ENCODE data around the gene ERRFI1. TPM values are rescaled to one million over a fixed set of nuclear protein-coding genes. Genes with fewer than 3 reads are reported as not detected.

ERRFI1 gene
- total and polyA plus RNA-seq, 2 experiments from 2014 or later = 29.7 to 50.8 TPM

- H3F3A ChIP-seq (ENCODE audit: insufficient read depth) = peaks cover 35% of the 10 kb centered on the region
- peak overlapping the region; percentile 88 for H3K27ac ChIP-seq
- H4K20me1 ChIP-seq (ENCODE audit: insufficient read depth) = no peaks in the 10 kb centered on the region
- H3K27me3 ChIP-seq (replicated peaks; ENCODE audit: insufficient read depth) = no peaks in the 10 kb centered on the region
- 2 to 10% methylated on average over 7 of the region's 7 CpGs for WGBS, 2 experiments (ENCODE audit: low coverage in 1 of 2, low lambda C conversion rate in 2 of 2, missing lambda C conversion rate in 2 of 2)
- no peaks in the 10 kb centered on the region for H3K9me3 ChIP-seq (ENCODE audit: low read depth)
- H3K79me2 ChIP-seq (ENCODE audit: insufficient read depth) = no peaks in the 10 kb centered on the region
- peaks cover 33% of the 10 kb centered on the region for H3K4me1 ChIP-seq (ENCODE audit: insufficient read depth)
- no peaks in the 10 kb centered on the region for H3K36me3 ChIP-seq (ENCODE audit: low read depth)
- in situ Hi-C loops (cut with MboI) = loop anchor here (25.0 kb wide), 1 partner anchor 189 kb away; no protein-coding TSS in a partner anchor
- H2AFZ ChIP-seq = 0 out of 2 replicates have a peak overlapping the region, but pooled peaks have one; percentile 5
- TF ChIP-seq EZH2phosphoT487 (IDR thresholded peaks at IDR 0.05; ENCODE audit: insufficient read depth, low read depth) (peak; percentile 73; the same call in 1 of the 2 replicates), EZH2 (IDR thresholded peaks at IDR 0.05; ENCODE audit: insufficient read depth, poor library complexity, severe bottlenecking) (no peak)
- no peaks in the 10 kb centered on the region for H3K9me2 ChIP-seq (ENCODE audit: insufficient read depth)
- peak; percentile 85 for DNase-seq
- H3K9ac ChIP-seq = peak overlapping the region; percentile 69
- H3K4me2 ChIP-seq (ENCODE audit: unreplicated experiment) = peak overlapping the region; percentile 73
- H3K4me3 ChIP-seq = peak overlapping the region; percentile 40
Observed at GRCh38 chr1:8047686-8048445, 21.8 kb upstream of the ERRFI1 start.

DNA sequence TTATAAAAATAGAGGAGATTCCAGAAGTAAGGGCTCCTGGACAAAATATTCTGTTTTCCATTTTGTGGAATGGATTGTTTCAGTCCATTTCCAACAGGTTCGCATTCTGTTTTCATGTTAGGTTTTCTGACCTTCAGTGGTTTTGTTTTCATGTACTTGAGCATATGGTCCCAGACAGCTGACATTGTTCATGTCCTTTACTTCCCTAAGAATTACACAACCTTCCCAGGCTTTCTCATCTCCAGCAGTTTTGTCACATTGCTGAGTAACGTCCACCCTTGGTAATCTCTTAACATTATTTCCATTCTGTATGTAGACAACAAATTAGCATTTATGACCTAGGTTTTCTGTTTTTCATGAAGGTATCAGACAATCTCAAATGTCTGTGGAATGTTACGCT, 21.0 kb upstream of the ERRFI1 start:
- Histone ChIP-seq H3K9me3 (ENCODE audit: low read depth) (no peaks in the 10 kb centered on the region), H3K27me3 (replicated peaks; ENCODE audit: insufficient read depth) (no peaks in the 10 kb centered on the region), H3K4me2 (ENCODE audit: unreplicated experiment) (peak overlapping the region; percentile 73), H2AFZ (no peak overlapping the region), H3F3A (ENCODE audit: insufficient read depth) (peaks cover 35% of the 10 kb centered on the region), H4K20me1 (ENCODE audit: insufficient read depth) (no peaks in the 10 kb centered on the region), H3K79me2 (ENCODE audit: insufficient read depth) (no peaks in the 10 kb centered on the region), H3K36me3 (ENCODE audit: low read depth) (no peaks in the 10 kb centered on the region), H3K9ac (peak overlapping the region; percentile 69), H3K27ac (peak overlapping the region; percentile 88), H3K4me1 (ENCODE audit: insufficient read depth) (peaks cover 33% of the 10 kb centered on the region), H3K9me2 (ENCODE audit: insufficient read depth) (no peaks in the 10 kb centered on the region), H3K4me3 (0 out of 2 replicates have a peak overlapping the region, but pooled peaks have one; percentile 40)
- DNase-seq = peak; percentile 81
- WGBS, 2 experiments (ENCODE audit: low coverage in 1 of 2, low lambda C conversion rate in 2 of 2, missing lambda C conversion rate in 2 of 2) = 26 to 31% methylated on average over 3 of the region's 3 CpGs
- in situ Hi-C loops (cut with MboI) = loop anchor here (25.0 kb wide), 1 partner anchor 190 kb away; no protein-coding TSS in a partner anchor
- TF ChIP-seq EZH2 (IDR thresholded peaks at IDR 0.05; ENCODE audit: insufficient read depth, poor library complexity, severe bottlenecking) = no peak
- no peak for TF ChIP-seq EZH2phosphoT487 (IDR thresholded peaks at IDR 0.05; ENCODE audit: insufficient read depth, low read depth)

GRCh38 chr1:8046391-8046790, 20.3 kb upstream of the ERRFI1 start:
- Histone ChIP-seq H3K9me2 (ENCODE audit: insufficient read depth) (no peaks in the 10 kb centered on the region), H3K9me3 (ENCODE audit: low read depth) (no peaks in the 10 kb centered on the region), H3F3A (ENCODE audit: insufficient read depth) (peaks cover 36% of the 10 kb centered on the region), H3K4me1 (ENCODE audit: insufficient read depth) (peaks cover 33% of the 10 kb centered on the region), H3K27ac (no peak overlapping the region; the same call in 1 of the 2 replicates), H2AFZ (no peak overlapping the region), H3K4me2 (ENCODE audit: unreplicated experiment) (peak overlapping the region; percentile 4), H3K79me2 (ENCODE audit: insufficient read depth) (no peaks in the 10 kb centered on the region), H3K27me3 (replicated peaks; ENCODE audit: insufficient read depth) (no peaks in the 10 kb centered on the region), H3K36me3 (ENCODE audit: low read depth) (no peaks in the 10 kb centered on the region), H4K20me1 (ENCODE audit: insufficient read depth) (no peaks in the 10 kb centered on the region), H3K9ac (no peak overlapping the region), H3K4me3 (no peak overlapping the region)
- TF ChIP-seq EZH2 (IDR thresholded peaks at IDR 0.05; ENCODE audit: insufficient read depth, poor library complexity, severe bottlenecking) = no peak
- TF ChIP-seq EZH2phosphoT487 (IDR thresholded peaks at IDR 0.05; ENCODE audit: insufficient read depth, low read depth) = no peak
- in situ Hi-C loops (cut with MboI) = loop anchor here (25.0 kb wide), 1 partner anchor 191 kb away; no protein-coding TSS in a partner anchor
- DNase-seq = no peak
- 88 to 91% methylated on average over 12 of the region's 12 CpGs for WGBS, 2 experiments (ENCODE audit: low coverage in 1 of 2, low lambda C conversion rate in 2 of 2, missing lambda C conversion rate in 2 of 2)

DNA sequence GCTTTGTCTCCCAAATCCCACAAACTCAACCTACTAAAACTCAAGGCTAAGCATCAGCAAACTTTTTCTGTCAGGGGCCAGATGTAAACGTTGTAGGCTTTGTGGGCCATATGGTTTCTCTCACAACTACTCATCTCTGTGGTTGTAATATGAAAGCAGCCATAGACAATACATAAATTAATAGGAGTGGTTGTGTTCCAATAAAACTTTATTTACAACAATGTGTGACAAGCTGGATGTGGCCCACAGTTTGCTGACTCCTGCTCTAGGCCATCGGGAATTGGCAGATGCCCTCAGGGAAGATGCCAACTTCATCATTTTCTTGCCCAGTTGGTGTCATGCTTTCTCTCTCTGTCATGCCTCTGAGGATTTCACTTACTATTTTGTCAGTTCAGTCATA, 17.5 kb upstream of the ERRFI1 start:
- H3F3A ChIP-seq (ENCODE audit: insufficient read depth) = peaks cover 49% of the 10 kb centered on the region
- H3K9me2 ChIP-seq (ENCODE audit: insufficient read depth) = no peaks in the 10 kb centered on the region
- TF ChIP-seq EZH2 (IDR thresholded peaks at IDR 0.05; ENCODE audit: insufficient read depth, poor library complexity, severe bottlenecking) (no peak), EZH2phosphoT487 (IDR thresholded peaks at IDR 0.05; ENCODE audit: insufficient read depth, low read depth) (no peak)
- H3K27me3 ChIP-seq (replicated peaks; ENCODE audit: insufficient read depth) = no peaks in the 10 kb centered on the region
- peaks cover 42% of the 10 kb centered on the region for H3K4me1 ChIP-seq (ENCODE audit: insufficient read depth)
- H4K20me1 ChIP-seq (ENCODE audit: insufficient read depth) = no peaks in the 10 kb centered on the region
- no peak overlapping the region for H3K4me2 ChIP-seq (ENCODE audit: unreplicated experiment)
- DNase-seq = no peak
- no peak overlapping the region for H2AFZ ChIP-seq
- in situ Hi-C loops (cut with MboI) = loop anchor here (25.0 kb wide), 1 partner anchor 194 kb away; no protein-coding TSS in a partner anchor
- no peak overlapping the region for H3K27ac ChIP-seq
- no peaks in the 10 kb centered on the region for H3K9me3 ChIP-seq (ENCODE audit: low read depth)
- H3K9ac ChIP-seq = no peak overlapping the region
- H3K36me3 ChIP-seq (ENCODE audit: low read depth) = no peaks in the 10 kb centered on the region
- H3K79me2 ChIP-seq (ENCODE audit: insufficient read depth) = no peaks in the 10 kb centered on the region
- WGBS, 2 experiments (ENCODE audit: low coverage in 1 of 2, low lambda C conversion rate in 2 of 2, missing lambda C conversion rate in 2 of 2) = 17 to 27% methylated on average over 2 of the region's 2 CpGs
- H3K4me3 ChIP-seq = no peak overlapping the region
